Measurements from ENCODE around the gene KLHL30. TPM values are rescaled to one million over a fixed set of nuclear protein-coding genes. Genes with fewer than 3 reads are reported as not detected.
"Not testable (repeated sequence)": the region's sequence is repeated elsewhere in the genome, so short reads cannot be mapped to it uniquely, and the experiment has no call there.

Gene KLHL30
- total RNA-seq, 1 donor, result not detected

DNA sequence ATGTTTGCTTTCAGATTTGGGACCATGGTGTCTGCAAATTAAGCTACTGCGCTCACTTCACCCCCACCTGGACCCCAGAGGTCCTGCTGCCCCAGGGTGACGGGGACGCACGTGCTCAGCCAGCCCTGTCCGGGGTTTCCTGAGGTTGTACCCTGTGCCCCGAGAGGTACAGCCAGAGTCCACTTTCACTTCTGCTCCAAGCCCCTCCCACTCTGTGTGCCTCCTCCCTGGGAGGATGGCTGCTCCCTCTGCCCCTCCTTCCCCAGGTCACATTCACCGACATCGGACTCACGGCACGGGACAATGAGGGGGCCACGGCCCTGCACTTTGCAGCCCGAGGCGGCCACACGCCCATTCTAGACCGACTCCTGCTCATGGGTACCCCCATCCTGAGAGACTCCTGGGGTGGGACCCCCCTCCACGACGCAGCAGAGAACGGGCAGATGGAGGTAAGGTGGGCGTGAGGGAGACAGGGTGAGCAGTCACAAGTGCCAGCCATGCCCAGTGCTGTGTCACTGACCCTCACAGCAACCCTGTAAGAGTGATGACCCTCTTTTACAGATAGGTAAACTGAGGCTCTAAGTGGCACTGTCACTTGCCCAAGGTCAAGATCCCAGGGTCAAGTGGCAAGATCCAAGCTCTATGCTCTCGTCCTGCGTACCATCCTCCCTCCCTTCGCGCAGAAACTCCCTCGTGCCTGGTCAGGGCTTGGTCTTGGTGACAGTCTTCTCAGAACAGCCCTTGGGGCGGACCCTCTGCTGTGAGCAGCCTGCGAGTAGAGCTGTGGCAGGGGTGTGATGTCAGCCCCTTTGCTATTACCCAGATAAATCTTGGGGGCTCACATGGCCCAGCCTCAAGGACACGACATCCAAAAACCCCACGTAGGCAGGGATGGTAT, 30.7 kb upstream of the KLHL30 start:
- H3K27me3 ChIP-seq (ENCODE audit: insufficient read depth, low read length), result no peaks in the 10 kb centered on the region
- peaks cover 20% of the 10 kb centered on the region for H3K4me1 ChIP-seq (ENCODE audit: insufficient read depth, low read length)
- no peak overlapping the region for H3K4me3 ChIP-seq (ENCODE audit: low read length)
- peaks cover 8% of the 10 kb centered on the region for H3K9me3 ChIP-seq (ENCODE audit: low read depth, low read length)

DNA sequence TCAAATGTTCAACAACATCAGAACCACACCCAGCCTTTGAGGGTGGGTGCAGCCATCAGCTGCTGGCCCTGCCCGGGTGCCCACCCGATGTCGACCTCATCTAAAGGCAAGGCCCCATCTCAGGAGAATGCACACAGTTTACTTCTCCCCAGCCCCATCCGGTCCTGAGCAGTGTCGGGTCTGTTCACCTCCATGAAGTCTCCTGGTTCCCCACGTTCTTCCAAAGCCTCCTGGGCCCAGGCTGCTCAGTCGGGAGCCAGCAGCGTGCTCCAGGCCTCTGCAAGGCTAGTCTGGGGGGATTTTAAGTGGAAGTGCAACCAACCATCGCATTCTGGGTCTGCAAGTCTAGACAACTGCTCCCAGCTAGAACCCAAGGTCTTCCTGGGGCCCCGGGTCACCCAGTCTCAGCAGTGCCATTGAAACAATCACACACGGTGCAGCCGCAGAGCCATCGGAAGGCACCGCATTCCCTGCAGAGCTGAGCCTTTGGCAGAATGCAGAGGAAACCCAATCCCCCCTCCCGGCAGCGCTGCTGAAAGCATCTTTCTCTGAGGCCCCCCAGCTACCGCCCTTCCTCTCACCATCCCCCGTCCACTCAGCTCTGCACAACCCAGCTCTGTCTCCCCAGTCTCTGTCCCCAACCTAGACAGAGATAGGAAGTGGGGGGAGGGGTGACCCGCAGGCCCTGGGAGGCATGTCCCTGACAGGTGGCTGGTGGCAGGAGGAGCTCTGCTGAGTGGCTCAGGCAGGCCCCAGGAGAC, 29.9 kb upstream of the KLHL30 start:
- Histone ChIP-seq H3K4me3 (ENCODE audit: low read length) (no peak overlapping the region), H3K4me1 (ENCODE audit: insufficient read depth, low read length) (peaks cover 20% of the 10 kb centered on the region), H3K9me3 (ENCODE audit: low read depth, low read length) (peaks cover 12% of the 10 kb centered on the region), H3K27me3 (ENCODE audit: insufficient read depth, low read length) (no peaks in the 10 kb centered on the region)

DNA sequence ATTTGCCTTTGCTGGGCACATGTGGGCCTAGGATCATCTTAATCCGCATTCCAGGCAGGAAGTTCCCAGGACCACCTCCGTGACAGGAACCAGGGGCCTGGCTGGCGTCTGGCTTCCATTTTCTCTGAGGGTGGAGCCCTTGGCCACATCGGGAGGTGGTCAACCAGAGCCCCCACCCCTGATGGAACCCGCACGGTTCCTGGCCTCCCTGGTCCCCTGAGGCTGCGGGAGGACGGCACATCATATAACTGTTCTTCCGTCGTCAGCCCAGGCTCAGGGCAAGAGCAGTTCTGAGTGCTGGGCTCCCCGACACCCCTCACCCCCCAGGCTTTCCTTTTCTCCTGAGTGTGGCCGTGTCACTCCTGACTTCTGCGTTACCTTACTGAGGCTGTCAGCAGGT, 24.9 kb upstream of the KLHL30 start:
- Histone ChIP-seq H3K27me3 (ENCODE audit: insufficient read depth, low read length) (no peaks in the 10 kb centered on the region), H3K4me1 (ENCODE audit: insufficient read depth, low read length) (peaks cover 8% of the 10 kb centered on the region), H3K4me3 (ENCODE audit: low read length) (no peak overlapping the region), H3K9me3 (ENCODE audit: low read depth, low read length) (peaks cover 12% of the 10 kb centered on the region)

DNA sequence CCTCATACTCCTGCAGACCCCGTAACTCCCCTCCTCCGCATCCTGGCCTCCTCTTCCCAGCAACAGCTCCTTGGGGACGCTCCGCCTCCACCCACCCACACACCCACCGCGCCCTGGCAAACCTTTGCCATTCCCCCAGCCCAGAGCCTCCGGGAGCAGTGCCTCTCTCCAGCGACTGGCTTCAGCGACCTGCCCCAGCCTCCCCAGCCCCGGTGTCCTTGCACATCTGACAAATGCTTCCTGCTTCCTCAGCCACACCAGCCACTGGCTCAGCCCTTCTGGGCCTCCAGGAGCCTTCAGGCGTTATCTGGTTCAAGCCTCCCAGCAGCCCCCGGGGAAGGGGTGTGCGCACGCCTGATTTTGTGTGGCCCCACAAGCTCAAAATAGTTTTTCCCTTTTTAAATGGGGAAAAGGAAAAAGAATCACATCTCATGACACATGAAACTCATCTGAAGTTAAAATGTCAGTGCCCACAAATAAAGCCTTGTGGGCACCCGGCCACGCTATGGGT, 24.1 kb upstream of the KLHL30 start:
- Histone ChIP-seq H3K27me3 (ENCODE audit: insufficient read depth, low read length) (no peaks in the 10 kb centered on the region), H3K4me1 (ENCODE audit: insufficient read depth, low read length) (peaks cover under 1% of the 10 kb centered on the region), H3K9me3 (ENCODE audit: low read depth, low read length) (peaks cover 12% of the 10 kb centered on the region), H3K4me3 (ENCODE audit: low read length) (no peak overlapping the region)

DNA sequence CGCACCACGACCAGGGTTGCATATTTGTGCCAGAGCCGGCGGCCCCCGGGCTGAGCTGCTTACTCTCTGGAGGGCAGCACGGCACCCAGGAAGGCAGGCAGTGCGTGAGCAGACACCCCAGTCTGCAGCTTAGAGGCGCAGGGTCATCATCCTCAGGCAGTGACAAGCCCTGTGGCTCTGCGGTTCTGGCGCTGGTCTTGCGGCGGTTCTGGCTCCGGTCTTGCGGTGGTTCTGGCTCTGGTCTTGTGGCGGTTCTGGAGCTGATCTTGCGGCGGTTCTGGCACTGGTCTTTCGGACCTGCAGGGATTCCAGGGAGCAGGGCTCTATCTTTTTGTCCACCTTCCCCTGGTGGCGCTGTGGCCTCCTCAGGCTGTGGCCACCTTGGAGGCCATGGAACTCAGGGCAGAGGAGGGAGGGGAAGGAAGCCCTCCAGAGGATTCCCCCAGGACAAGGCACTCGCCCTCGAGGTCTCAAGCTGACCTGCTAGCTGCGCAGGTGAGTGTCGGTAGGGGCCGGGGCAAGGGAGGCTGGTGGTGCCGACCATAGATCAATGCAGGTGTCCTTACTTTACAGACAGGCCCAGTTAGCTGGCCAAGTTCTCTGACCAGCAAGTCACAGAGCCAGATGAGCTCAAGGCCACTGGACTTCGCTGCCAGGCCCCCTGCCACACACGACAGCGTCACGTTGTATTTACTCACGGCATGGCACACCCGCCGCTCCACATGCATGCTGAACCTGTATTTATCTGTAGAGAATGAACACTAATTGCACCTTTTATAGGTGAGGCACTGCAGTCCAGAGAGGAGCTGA, 23.4 kb upstream of the KLHL30 start:
- Histone ChIP-seq H3K9me3 (ENCODE audit: low read depth, low read length) (peaks cover 12% of the 10 kb centered on the region), H3K4me1 (ENCODE audit: insufficient read depth, low read length) (no peaks in the 10 kb centered on the region), H3K4me3 (ENCODE audit: low read length) (no peak overlapping the region), H3K27me3 (ENCODE audit: insufficient read depth, low read length) (no peaks in the 10 kb centered on the region)

DNA sequence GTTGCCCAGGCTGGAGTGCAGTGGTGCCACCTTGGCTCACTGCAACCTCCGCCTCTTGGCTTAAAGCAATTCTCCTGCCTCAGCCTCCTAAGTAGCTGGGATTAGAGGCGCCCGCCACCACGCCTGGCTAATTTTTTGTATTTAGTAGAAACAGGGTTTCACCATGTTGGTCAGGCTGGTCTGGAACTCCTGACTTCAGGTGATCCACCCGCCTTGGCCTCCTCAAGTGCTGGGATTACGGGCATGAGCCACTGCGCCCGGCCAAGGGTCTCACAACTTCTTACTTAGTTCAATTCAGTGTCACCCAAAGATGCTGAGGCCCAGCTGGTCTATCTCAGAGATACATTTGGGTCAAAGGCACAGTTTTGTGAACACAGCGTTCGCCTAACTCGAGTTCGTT, 22.8 kb upstream of the KLHL30 start:
- H3K4me1 ChIP-seq (ENCODE audit: insufficient read depth, low read length); H3K27me3 ChIP-seq (ENCODE audit: insufficient read depth, low read length); H3K4me3 ChIP-seq (ENCODE audit: low read length): not testable (repeated sequence)
- peaks cover 12% of the 10 kb centered on the region for H3K9me3 ChIP-seq (ENCODE audit: low read depth, low read length)

DNA sequence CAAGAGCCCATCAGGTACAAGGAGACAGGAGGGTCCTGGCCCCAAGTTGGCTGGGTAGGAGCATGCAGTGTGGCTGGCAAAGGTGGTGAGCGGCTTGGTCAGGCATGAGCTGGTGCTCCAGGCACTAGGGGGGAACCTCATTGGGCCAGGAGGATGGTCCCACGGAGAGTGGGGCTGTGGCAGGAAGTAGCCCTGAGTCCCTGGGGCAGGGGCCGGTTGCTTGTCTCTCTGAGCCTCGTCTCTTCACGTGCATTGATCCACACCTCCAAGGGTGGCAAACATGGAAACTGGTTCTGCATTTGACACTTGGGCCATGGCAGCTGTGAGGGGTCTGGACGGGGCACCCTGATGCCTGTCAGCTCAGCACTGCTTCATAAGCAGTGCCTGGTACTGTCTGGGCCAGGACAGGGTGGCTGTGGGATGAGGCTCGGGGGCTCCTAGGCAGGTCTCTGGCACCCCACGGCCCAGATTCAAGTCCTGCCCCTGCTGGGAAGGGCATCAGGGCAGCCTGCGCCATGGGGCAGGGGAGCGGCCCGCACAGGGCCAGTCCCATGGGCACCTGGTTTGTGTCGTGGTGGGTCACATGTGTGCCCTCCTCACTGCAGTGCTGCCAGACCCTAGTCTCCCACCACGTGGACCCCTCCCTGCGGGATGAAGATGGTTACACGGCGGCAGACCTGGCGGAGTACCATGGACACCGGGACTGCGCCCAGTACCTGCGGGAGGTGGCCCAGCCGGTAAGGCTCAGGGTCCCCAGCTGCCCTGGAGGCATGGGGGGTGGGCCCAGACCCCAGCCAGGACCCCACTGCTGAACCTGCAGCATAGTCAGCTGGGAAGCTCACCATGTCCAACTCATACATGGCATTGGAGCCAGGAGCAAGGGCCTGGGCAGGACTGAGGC, 21.9 kb upstream of the KLHL30 start:
- peaks cover 12% of the 10 kb centered on the region for H3K9me3 ChIP-seq (ENCODE audit: low read depth, low read length)
- H3K4me3 ChIP-seq (ENCODE audit: low read length), result no peak overlapping the region
- no peaks in the 10 kb centered on the region for H3K27me3 ChIP-seq (ENCODE audit: insufficient read depth, low read length)

DNA sequence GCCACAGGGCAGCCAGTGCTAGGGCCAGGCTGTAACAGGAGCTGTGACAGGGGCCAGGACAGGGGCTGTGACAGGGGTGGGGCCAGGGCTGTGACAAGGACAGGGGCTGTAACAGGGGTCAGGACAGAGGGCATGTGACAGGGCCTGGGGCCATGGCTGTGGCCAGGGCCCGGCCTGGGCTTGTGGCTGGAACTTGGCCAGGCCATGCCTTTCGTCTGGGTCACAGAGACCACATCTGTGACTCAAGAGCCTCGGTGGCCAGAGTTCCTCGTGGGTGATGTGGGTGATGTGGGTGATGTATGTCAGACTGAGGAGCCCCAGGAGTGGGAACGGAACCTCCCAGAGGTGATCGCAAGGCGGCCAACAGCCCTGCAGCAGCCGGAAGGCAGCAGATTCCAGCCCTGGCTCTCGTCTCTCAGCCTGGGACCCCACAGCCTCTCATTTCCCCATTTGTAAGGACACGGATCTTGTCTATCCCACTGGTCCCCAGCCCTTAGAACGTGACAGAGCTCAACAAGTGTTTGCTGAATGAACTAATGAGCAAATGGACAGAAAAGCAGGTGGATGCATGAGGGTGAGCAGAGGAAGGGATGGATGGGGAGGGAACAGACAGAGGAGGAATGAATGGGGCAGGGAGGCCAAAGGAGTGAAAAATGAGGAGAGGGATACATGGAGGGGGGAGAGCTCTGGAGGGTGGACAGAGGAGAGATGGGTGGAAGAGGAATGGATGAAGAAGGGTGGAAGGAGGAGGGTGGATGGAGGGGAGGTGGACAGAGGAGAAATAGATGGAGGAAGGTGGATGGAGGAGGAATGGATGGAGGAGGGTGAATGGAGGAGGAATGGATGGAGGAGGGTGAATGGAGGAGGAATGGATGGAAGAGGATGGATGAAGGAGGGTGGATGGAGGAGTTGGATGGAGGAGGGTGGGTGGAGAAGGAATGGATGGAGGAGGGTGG, 21.0 kb upstream of the KLHL30 start:
- no peaks in the 10 kb centered on the region for H3K27me3 ChIP-seq (ENCODE audit: insufficient read depth, low read length)
- no peak overlapping the region for H3K4me3 ChIP-seq (ENCODE audit: low read length)
- no peaks in the 10 kb centered on the region for H3K4me1 ChIP-seq (ENCODE audit: insufficient read depth, low read length)
- H3K9me3 ChIP-seq (ENCODE audit: low read depth, low read length), result peaks cover 6% of the 10 kb centered on the region

More for the DNA sequence above, 21.9 kb upstream of the KLHL30 start:
- no peaks in the 10 kb centered on the region for H3K4me1 ChIP-seq (ENCODE audit: insufficient read depth, low read length)

DNA sequence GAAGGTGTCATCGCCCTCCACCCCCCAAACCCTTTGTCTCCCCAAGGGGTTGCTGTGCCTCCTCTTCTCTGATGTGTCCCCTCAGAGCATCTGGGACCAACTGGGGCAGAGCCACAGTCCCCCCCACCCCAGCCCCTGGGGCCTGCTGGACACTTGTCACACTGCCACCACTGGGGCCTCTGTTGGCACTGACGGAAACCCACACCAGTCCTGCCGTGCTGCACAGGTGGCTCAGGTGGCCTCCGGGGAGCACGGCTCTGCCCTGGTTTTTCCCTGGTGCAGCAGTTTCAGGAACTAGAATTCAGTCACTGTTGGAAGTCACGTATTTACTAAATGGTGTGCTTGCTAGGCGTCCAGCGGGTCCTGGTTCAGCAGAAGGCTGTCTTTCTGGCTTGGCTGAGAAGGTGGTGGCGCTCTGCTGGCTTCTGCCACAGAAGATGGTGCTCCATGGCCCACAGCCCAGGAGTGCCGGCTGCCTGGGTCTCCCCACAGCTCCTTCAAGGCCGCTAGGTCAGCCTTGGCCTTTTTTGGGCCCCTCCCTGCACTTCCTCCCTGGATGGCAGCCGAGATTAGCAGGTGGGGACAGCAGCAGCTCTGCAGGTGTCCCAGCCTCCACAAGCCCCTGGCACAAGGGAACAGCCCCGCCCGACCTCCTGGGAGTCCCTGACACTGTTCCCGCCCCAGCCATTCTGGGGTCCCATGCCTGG, 18.6 kb upstream of the KLHL30 start:
- no peaks in the 10 kb centered on the region for H3K4me1 ChIP-seq (ENCODE audit: insufficient read depth, low read length)
- H3K9me3 ChIP-seq (ENCODE audit: low read depth, low read length), result no peaks in the 10 kb centered on the region
- no peaks in the 10 kb centered on the region for H3K27me3 ChIP-seq (ENCODE audit: insufficient read depth, low read length)
- no peak overlapping the region for H3K4me3 ChIP-seq (ENCODE audit: low read length)

DNA sequence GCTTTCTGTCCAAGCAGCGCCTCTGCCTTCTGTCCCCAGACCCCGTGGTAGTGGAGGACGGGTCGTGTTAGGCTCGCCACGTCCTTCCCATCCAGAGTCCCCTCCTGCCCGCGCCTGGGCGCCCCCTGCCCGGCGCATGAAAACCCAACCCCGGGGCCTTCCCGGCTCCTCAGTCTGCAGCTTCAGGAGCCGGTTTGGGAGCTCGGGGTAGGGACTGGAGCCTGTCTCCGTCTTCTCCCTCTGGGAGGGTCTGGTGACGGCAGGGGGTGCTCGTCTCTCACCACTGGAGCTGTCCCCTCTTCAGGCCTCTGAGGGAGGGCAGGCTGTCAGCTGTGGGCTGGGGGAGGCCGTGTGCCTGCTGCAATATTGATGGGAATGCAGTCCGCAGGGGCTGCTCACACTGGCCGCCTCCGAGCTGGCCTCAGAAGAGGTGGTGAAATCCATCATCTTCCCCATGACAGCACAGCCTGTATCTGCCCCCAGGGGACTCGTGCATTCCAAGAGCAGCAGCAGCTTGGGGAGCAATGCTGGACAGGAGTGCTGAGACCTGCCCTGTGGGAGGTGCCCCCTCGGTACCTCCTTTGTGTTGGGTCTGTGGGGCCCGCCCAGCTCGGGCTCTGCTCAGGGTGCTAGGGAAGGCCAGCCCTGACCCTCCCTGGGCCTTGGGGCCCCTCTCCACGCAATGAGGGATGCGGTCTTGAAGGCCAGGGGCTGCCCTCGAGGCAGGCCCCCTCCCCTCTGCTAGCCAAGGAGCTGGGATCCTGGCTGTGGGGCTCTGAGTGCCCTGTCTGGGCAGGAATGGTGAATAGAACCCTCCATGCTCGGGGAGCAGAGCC, 17.8 kb upstream of the KLHL30 start:
- H3K4me3 ChIP-seq (ENCODE audit: low read length), result no peak overlapping the region
- H3K9me3 ChIP-seq (ENCODE audit: low read depth, low read length), result no peaks in the 10 kb centered on the region
- H3K27me3 ChIP-seq (ENCODE audit: insufficient read depth, low read length), result no peaks in the 10 kb centered on the region
- no peaks in the 10 kb centered on the region for H3K4me1 ChIP-seq (ENCODE audit: insufficient read depth, low read length)

DNA sequence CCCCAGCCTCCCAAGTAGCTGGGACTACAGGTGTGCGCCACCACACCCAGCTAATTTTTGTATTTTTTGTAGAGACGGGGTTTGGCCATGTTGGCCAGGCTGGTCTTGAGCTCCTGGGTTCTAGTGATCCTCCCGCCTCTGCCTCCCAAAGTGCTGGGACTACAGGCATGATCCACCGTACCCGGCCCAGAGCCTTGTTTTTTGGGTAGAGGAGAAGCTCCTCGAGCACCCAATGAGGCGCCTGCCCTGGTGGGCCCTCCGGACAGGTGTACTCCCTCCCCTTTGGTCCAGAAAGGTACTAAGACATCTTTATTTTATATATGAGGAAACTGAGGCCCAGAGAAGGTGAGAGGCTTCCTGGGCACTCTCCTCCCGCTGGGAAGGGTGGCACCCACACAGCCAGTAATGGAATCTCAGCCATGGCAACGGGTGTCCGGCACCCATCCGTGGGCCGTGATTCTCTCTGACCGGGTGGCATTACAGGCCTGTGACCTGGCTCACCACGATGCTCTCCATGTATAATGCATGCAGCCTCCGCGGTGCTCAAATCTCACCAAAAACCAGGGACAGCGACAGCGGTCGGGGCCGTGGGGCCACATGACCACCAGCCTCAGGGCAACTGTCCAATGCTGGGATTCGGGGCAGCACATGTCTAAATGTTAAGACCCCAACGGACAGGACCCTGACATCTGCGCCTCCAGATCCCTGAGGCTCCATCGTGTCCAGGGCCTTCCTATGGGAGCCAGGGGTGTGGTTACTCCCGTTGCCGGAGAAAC, 16.8 kb upstream of the KLHL30 start:
- Histone ChIP-seq H3K27me3 (ENCODE audit: insufficient read depth, low read length) (no peaks in the 10 kb centered on the region), H3K4me3 (ENCODE audit: low read length) (no peak overlapping the region), H3K4me1 (ENCODE audit: insufficient read depth, low read length) (no peaks in the 10 kb centered on the region)

More for the DNA sequence above, 16.8 kb upstream of the KLHL30 start:
- H3K9me3 ChIP-seq (ENCODE audit: low read depth, low read length), result no peaks in the 10 kb centered on the region

Measured in mononuclear cell (primary cell).